ACHN (cell line): ENCODE results near the gene OR1L6.

Experiments used
- DNase-seq: peaks from one replicate; pipeline ENCODE4 v3.0.0-alpha.2; 2015
- in situ Hi-C: cut with HindIII; loops from 2 replicates; pipeline ENCODE4 v1.10.0; 2017; ENCODE audit warnings: low sequenced_read_pairs, low pct_ligation_motif_present, low pct_unique_long_range_greater_than_20kb

Gene OR1L6

GRCh38 chr9:122742003-122742402, at the start of gene OR1L6:
Gene OR1L6 (plus strand): TSS chr9:122742303. CDS start chr9:122749848, 7,545 bp downstream.
- DNase-seq: no peak
- in situ Hi-C loops: no loop called here

GRCh38 chr9:122695696-122696095, 46.4 kb upstream of the OR1L6 start:
- DNase-seq: no peak
- in situ Hi-C loops: no loop called here

GRCh38 chr9:122718038-122718437, 24.1 kb upstream of the OR1L6 start:
- in situ Hi-C loops: no loop called here
- no peak for DNase-seq

GRCh38 chr9:122719218-122719617, 22.9 kb upstream of the OR1L6 start:
- DNase-seq: no peak
- in situ Hi-C loops: no loop called here

GRCh38 chr9:122723690-122724089, 18.4 kb upstream of the OR1L6 start, which contains the start of gene OR1L4:
Gene OR1L4 (plus strand): TSS chr9:122723990. CDS start chr9:122723990, 0 bp downstream.
- no peak for DNase-seq
- in situ Hi-C loops: no loop called here

GRCh38 chr9:122754825-122755224, 12.7 kb downstream of the OR1L6 start:
- DNase-seq: no peak
- in situ Hi-C loops: no loop called here

- no peak for DNase-seq
- in situ Hi-C loops: no loop called here
Observed at GRCh38 chr9:122767817-122768216, 25.7 kb downstream of the OR1L6 start.

GRCh38 chr9:122777052-122777451, 34.9 kb downstream of the OR1L6 start:
- in situ Hi-C loops: no loop called here
- no peak for DNase-seq

- in situ Hi-C loops: no loop called here
- DNase-seq: no peak
Observed at GRCh38 chr9:122777935-122778627, 36.0 kb downstream of the OR1L6 start.

GRCh38 chr9:122779181-122779580, 37.1 kb downstream of the OR1L6 start:
- DNase-seq: no peak
- in situ Hi-C loops: no loop called here

GRCh38 chr9:122780026-122780425, 37.9 kb downstream of the OR1L6 start:
- in situ Hi-C loops: no loop called here
- no peak for DNase-seq

GRCh38 chr9:122781671-122782070, 39.6 kb downstream of the OR1L6 start:
- in situ Hi-C loops: no loop called here
- DNase-seq: no peak

- no peak for DNase-seq
- in situ Hi-C loops: no loop called here
Observed at GRCh38 chr9:122785269-122785668, 43.2 kb downstream of the OR1L6 start.

- no peak for DNase-seq
- in situ Hi-C loops: no loop called here
Observed at GRCh38 chr9:122786338-122786737, 44.2 kb downstream of the OR1L6 start.

GRCh38 chr9:122788831-122789230, 46.7 kb downstream of the OR1L6 start, which contains the start of gene OR5C1:
Gene OR5C1 (plus strand): TSS chr9:122788933. CDS start chr9:122788933, 0 bp downstream.
- in situ Hi-C loops: no loop called here
- no peak for DNase-seq

- no peak for DNase-seq
- in situ Hi-C loops: no loop called here
Observed at GRCh38 chr9:122789256-122790046, 47.3 kb downstream of the OR1L6 start.

GRCh38 chr9:122791872-122792669, 50.0 kb downstream of the OR1L6 start:
- no peak for DNase-seq
- in situ Hi-C loops: no loop called here

GRCh38 chr9:122797316-122798063, 55.4 kb downstream of the OR1L6 start:
- DNase-seq: no peak
- in situ Hi-C loops: no loop called here
